ENCODE results near the gene PLPPR3.

The PLPPR3 gene

DNA sequence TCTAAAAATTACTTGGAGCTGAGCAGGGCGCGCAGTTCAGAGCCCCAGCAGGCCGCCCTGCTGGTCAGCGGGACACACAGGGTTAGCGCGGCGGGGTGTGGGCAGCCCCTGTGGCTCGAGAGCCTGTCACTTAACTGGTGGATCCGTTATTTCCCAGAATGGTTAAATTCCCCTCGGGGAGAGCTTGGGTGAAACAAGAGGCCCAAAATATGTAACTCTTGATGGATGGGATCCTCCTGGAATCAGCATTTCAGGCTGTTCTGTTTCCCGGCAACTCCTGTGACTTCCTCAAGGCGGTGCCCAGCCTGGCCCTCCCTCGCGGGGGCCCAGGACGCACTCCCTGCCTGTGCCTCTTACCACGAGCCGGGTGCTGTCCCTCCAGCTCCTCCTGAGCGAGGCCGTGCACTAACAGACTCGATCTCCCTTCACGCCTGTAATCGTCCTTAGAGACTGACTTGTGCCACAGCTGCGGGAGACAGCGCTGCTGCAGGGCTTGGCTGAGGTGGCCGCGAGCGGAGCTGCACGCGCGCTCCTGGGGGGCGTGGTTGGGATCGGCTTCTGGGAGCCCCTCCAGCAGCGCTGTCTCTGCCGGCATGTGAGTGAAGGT is 14.8 kb downstream of the PLPPR3 start:
- DNase-seq, result no peak

- no peak for DNase-seq
Measured at GRCh38 chr19:805600-806550, 15.9 kb downstream of the PLPPR3 start.

DNA sequence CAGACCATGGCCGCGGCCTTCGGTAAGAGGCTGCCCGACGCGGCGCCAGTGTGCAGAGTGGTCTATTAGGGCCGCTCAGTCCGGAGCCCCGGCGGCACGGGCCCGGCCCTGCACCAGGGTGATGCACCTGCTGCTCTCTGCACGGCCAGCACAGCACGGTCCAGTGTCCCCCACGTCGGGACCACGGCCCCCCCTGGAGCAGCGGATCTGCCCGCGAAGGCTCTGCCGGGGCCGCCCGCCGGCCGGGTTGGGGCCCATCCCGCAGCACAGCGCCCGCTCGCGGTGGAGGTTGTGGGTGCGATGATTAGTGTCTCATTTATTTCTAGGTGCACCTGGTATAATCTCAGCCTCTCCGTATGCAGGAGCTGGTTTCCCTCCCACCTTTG is 16.6 kb downstream of the PLPPR3 start:
- no peak for DNase-seq

GRCh38 chr19:804419-805165 is 17.2 kb downstream of the PLPPR3 start:
- DNase-seq, result no peak

- DNase-seq, result no peak
Measured at GRCh38 chr19:803686-804418, 17.9 kb downstream of the PLPPR3 start.

GRCh38 chr19:803099-803561 is 18.6 kb downstream of the PLPPR3 start:
- DNase-seq, result no peak

GRCh38 chr19:802498-803098 is 19.2 kb downstream of the PLPPR3 start:
- DNase-seq, result no peak

DNA sequence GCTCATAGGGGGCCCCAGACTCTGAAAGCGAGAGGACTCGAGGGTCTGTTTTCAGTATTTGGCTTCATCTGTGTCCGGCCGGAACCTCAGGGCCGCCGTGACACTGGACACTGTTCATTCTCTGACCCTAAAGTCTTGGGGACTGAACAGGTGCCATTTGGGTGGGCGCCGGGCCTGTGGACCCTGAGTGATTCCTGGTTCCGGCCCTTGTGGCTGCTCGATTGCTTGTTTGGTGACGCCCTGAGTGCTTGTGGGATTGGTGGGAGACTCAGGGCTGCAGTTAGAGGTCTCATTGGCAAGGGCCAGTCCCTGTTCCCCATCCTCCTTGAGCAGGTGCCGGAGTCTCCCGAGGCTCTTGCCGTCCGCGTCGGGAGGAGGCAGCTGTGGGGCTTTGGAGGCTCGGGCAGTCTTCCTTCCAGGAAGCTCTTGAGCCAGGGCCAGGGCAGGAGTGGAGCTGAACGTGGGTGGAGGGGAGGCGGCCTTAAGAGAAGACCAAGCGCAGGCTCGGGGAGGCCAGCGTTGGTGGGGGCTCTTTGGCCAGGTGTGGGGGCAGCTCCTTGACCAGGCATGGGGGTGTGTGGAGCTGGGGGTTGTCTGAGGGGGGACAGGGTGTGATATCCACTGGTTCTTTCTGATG is 19.8 kb downstream of the PLPPR3 start:
- no peak for DNase-seq

GRCh38 chr19:801030-801860 is 20.5 kb downstream of the PLPPR3 start:
- no peak for DNase-seq

DNA sequence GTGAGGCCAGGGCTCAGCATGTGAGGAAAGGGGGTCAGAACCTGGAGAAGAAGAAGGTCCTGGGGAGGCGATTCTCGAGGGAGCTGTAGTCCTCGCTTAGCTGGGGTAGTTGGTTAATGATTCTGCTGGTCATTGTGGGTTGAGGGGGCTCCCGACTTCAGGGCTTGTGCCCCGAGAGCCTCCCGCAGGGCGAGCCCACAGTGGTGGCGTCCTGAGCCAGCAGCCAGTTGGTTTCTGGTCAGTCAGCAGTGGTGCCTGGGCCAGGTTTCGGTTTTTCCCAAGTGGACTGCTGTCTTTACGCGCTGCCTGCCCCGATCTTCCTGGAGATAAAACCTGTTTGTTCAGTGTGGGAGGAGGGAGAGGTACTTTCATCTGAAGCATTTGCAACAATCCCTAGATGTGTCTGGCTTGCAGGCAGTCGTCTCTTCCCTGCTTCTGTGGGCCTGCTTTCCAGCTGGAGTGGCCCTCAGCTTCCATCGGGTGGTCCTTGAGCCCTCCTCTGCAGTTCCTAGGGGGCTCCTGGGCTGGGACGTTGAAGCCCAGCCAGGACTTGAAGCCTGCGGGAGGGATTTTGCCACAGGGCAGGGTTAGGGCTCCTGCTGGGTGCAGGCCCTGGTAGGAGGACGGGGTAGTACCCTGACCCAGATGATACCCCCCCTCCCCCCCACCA is 21.3 kb downstream of the PLPPR3 start:
- no peak for DNase-seq

- peak in 1 of 2 experiments; percentile 34 for DNase-seq
Measured at GRCh38 chr19:799076-799881, 22.5 kb downstream of the PLPPR3 start.

- DNase-seq, result no peak
Measured at GRCh38 chr19:798415-799075, 23.2 kb downstream of the PLPPR3 start.

DNA sequence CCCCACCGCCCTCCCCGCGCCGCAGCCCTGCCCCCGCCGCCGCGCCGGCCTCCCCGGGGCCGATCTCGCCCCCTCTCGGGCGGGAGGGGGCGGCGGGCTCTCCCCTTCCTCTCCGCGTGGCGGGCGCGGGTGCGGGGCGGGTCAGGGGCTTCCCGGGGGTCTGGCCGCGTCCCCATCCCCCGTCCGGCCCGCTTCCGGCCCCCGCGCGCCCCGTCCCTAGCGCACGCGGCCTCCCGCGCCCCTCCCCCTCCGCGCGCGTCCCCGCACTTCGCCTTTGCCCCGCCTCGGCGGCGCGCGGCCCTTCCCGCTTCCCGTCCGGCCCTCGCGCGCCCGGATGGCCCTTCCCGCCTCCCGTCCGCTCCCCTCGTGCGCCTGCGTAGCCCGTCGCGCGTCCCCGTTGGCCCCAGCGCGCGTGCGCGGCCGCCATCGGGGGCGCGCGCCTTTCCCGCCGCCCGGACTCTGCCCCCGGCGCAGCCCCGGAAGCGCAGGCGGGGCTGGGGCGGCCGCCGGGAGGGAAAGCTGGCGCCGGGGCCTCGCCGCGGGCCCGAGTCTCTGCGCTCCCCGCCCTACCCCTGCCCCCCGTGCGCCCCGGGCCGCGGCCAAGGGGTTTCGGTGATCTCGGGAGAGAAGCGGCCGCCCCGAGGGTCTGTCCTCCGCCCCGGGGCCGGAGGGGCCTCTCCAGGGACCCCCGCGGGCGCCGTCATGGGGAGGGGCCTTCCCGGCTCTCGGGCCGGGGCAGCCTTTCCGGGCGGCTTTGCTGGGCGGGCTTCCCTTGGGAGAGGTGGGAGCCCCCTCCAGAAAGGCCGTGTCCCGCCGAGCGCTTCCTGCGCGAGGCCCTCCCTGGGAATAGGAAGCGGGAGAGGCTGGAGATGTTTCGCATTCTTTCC is 24.0 kb downstream of the PLPPR3 start:
- peak; percentile 87 to 90 for DNase-seq

GRCh38 chr19:796692-797527 is 24.8 kb downstream of the PLPPR3 start, which contains the start of gene PTBP1:
Gene PTBP1 (plus strand): TSS chr19:797452. CDS start chr19:797498, 46 bp downstream.
- peak; percentile 98 to 99 for DNase-seq

DNA sequence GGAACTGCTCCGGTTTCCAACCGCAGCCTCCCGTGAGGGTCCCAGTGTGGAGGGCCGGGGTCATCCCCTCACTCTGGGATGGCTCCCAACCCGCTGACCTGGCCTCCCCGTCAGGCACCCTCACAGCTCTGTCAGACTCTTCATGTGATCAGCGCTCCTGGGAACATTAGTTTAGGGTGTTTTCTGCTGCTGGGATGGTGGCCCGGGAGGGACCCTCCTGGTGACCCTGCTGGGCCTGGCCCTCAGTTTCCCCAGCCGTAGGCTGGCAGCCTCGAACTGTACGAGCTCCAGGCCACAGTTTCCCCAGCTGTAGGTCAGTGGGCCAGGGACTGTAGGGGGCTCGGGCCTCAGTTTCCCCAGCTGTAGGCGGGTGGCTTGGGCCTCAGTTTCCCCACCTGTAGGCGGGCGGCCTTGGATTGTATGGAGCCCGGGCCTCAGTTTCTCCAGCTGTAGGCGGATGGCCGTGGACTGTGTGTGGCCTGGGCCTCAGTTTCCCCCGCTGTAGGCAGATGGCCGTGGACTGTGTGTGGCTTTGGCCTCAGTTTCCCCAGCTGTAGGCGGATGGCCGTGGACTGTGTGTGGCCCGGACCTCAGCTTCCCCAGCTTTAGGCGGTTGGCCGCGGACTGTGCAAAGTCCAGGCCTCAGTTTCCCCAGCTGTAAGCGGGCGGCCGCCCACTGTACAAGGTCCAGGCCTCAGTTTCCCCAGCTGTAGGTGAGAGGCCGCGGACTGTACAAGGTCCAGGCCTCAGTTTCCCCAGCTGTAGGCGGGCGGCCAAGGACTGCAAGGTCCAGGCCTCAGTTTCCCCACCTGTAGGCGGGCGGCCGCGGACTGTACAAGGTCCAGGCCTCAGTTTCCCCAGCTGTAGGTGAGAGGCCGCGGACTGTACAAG is 25.8 kb downstream of the PLPPR3 start:
- no peak for DNase-seq

All from activated CD4-positive, alpha-beta T cell treated with anti-CD3 and anti-CD28 coated beads, Interleukin-2, amount 50 U/mL, for 48 hours (primary cell).